WTC11 (cell line): ENCODE results near the gene MYO16. TPM values are rescaled to one million over a fixed set of nuclear protein-coding genes. Genes with fewer than 3 reads are reported as not detected.

Experiments used
- ATAC-seq: fragments of 200-7000 bp; cut with Tn5 transposase; 2 replicates; pipeline ENCODE4 v1.10.0; 2021; ENCODE audit warnings: mild to moderate bottlenecking, moderate library complexity
- CTCF ChIA-PET: fragments of 300-600 bp; sonication (Branson Sonifier 250); formaldehyde crosslinking; loops from one replicate; lab custom pipeline; 2021; ENCODE audit warnings: antibody characterized with exemption; lab: Charles Lee
- POLR2A ChIA-PET: fragments of 350-600 bp; sonication (Branson Sonifier 250); formaldehyde crosslinking; loops from one replicate; lab custom pipeline; 2021; ENCODE audit warnings: antibody characterized with exemption; lab: Charles Lee
- DNase-seq: peaks from one replicate; pipeline ENCODE4 v3.0.0; 2021; ENCODE audit warnings: low spot score
- H3K27ac Mint-ChIP-seq: 2 replicates; pipeline ENCODE4 v1.8.0; 2021; ENCODE audit warnings: mixed read lengths
- H3K27me3 Mint-ChIP-seq: 2 replicates; pipeline ENCODE4 v1.8.0; 2021; ENCODE audit warnings: low read depth, mild to moderate bottlenecking, moderate library complexity, mixed read lengths
- H3K36me3 Mint-ChIP-seq: 2 replicates; pipeline ENCODE4 v1.8.0; 2021; ENCODE audit warnings: mixed read lengths
- H3K4me1 Mint-ChIP-seq: 2 replicates; pipeline ENCODE4 v1.8.0; 2022; ENCODE audit warnings: mixed read lengths
- H3K4me3 Mint-ChIP-seq: 2 replicates; pipeline ENCODE4 v1.8.0; 2021; ENCODE audit warnings: mild to moderate bottlenecking, moderate library complexity, mixed read lengths
- H3K9me3 Mint-ChIP-seq: 2 replicates; pipeline ENCODE4 v1.8.0; 2021; ENCODE audit warnings: mixed read lengths
- AFF4 ChIP-seq: sonication (generic); formaldehyde crosslinking; IDR thresholded peaks from 2 replicates; pipeline ENCODE4 v1.8.1; 2023; ENCODE audit warnings: mild to moderate bottlenecking, missing genetic modification reagents, borderline replicate concordance
- CBFB ChIP-seq: sonication (generic); formaldehyde crosslinking; IDR thresholded peaks from 2 replicates; pipeline ENCODE4 v1.8.1; 2022; ENCODE audit warnings: mild to moderate bottlenecking, low read depth, missing genetic modification reagents
- CREB1 ChIP-seq: sonication (generic); formaldehyde crosslinking; IDR thresholded peaks from 2 replicates; pipeline ENCODE4 v1.8.0; 2023; ENCODE audit warnings: mild to moderate bottlenecking, missing genetic modification reagents
- EMX1 ChIP-seq: fragments of 250-450 bp; sonication (Bioruptor Pico); IDR thresholded peaks from 2 replicates; pipeline ENCODE4 v1.8.0; 2021; ENCODE audit warnings: mild to moderate bottlenecking
- FOXP4 ChIP-seq: sonication (generic); formaldehyde crosslinking; IDR thresholded peaks from 2 replicates; pipeline ENCODE4 v1.8.0; 2022; ENCODE audit warnings: mild to moderate bottlenecking, missing genetic modification reagents
- HMGXB4 ChIP-seq: sonication (generic); formaldehyde crosslinking; IDR thresholded peaks from 2 replicates; pipeline ENCODE4 v1.8.1; 2023; ENCODE audit warnings: mild to moderate bottlenecking, moderate library complexity, missing genetic modification reagents
- IRF2 ChIP-seq: sonication (generic); formaldehyde crosslinking; IDR thresholded peaks from 2 replicates; pipeline ENCODE4 v1.8.0; 2022; ENCODE audit warnings: low read depth, missing genetic modification reagents, borderline replicate concordance
- MLX ChIP-seq: sonication (generic); formaldehyde crosslinking; IDR thresholded peaks from 2 replicates; pipeline ENCODE4 v1.8.1; 2023; ENCODE audit warnings: mild to moderate bottlenecking, missing genetic modification reagents, moderate library complexity
- NR3C1 ChIP-seq: sonication (generic); formaldehyde crosslinking; conservative IDR thresholded peaks from 2 replicates; pipeline ENCODE4 v1.8.1; 2023; ENCODE audit warnings: low read depth, mild to moderate bottlenecking, missing genetic modification reagents
- PRRX2 ChIP-seq: fragments of 250-450 bp; sonication (Bioruptor Pico); IDR thresholded peaks from 2 replicates; pipeline ENCODE4 v1.8.0; 2021; ENCODE audit warnings: mild to moderate bottlenecking
- RORB ChIP-seq: fragments of 250-450 bp; sonication (Bioruptor Pico); IDR thresholded peaks from 2 replicates; pipeline ENCODE4 v1.9.0; 2021; ENCODE audit warnings: mild to moderate bottlenecking
- SMAD4 ChIP-seq: sonication (generic); formaldehyde crosslinking; IDR thresholded peaks from 2 replicates; pipeline ENCODE4 v1.8.0; 2022; ENCODE audit warnings: mild to moderate bottlenecking, missing genetic modification reagents
- TP53 ChIP-seq: sonication (generic); formaldehyde crosslinking; IDR thresholded peaks from 2 replicates; pipeline ENCODE4 v1.8.1; 2023; ENCODE audit warnings: mild to moderate bottlenecking, missing genetic modification reagents
- ZBTB21 ChIP-seq: sonication (generic); formaldehyde crosslinking; IDR thresholded peaks from 2 replicates; pipeline ENCODE4 v1.8.1; 2023; ENCODE audit warnings: mild to moderate bottlenecking, missing genetic modification reagents, borderline replicate concordance
- ZBTB43 ChIP-seq: sonication (generic); formaldehyde crosslinking; IDR thresholded peaks from 2 replicates; pipeline ENCODE4 v1.8.1; 2023; ENCODE audit warnings: mild to moderate bottlenecking, missing genetic modification reagents
- ZNF121 ChIP-seq: sonication (generic); formaldehyde crosslinking; IDR thresholded peaks from 2 replicates; pipeline ENCODE4 v1.8.0; 2023; ENCODE audit warnings: missing genetic modification reagents
- ZNF263 ChIP-seq: sonication (generic); formaldehyde crosslinking; IDR thresholded peaks from 2 replicates; pipeline ENCODE4 v1.8.1; 2022; ENCODE audit warnings: low read depth, mild to moderate bottlenecking, moderate library complexity, missing genetic modification reagents
- ZNF281 ChIP-seq: sonication (generic); formaldehyde crosslinking; IDR thresholded peaks from 2 replicates; pipeline ENCODE4 v1.8.0; 2023; ENCODE audit warnings: mild to moderate bottlenecking, missing genetic modification reagents
- ZNF396 ChIP-seq: fragments of 250-450 bp; sonication (Bioruptor Pico); IDR thresholded peaks from 2 replicates; pipeline ENCODE4 v1.8.0; 2021; ENCODE audit warnings: mild to moderate bottlenecking, moderate library complexity, borderline replicate concordance
- ZNF425 ChIP-seq: fragments of 250-450 bp; sonication (Bioruptor Pico); conservative IDR thresholded peaks from 2 replicates; pipeline ENCODE4 v1.9.0; 2021; ENCODE audit warnings: mild to moderate bottlenecking
- ZNF671 ChIP-seq: fragments of 250-450 bp; sonication (Bioruptor Pico); IDR thresholded peaks from 2 replicates; pipeline ENCODE4 v1.8.0; 2021; ENCODE audit warnings: mild to moderate bottlenecking
- ZSCAN18 ChIP-seq: fragments of 250-450 bp; sonication (Bioruptor Pico); IDR thresholded peaks from 2 replicates; pipeline ENCODE4 v2.1.2; 2022; ENCODE audit warnings: mild to moderate bottlenecking, moderate library complexity
- total RNA-seq: library from RNA; stranded (reverse); gene quantifications from 3 replicates; pipeline ENCODE4 v1.2.3, GENCODE V29; 2021

The MYO16 gene
- total RNA-seq, 1 experiment from 2014 or later, result 0.09 TPM

GRCh38 chr13:109209526-109209925, 580.1 kb downstream of the MYO16 start (continued):
- TF ChIP-seq ZNF425 (CRISPR knock-in tag), result no peak
- no peak for TF ChIP-seq SMAD4 (CRISPR knock-in tag)
- TF ChIP-seq MLX (CRISPR knock-in tag), result no peak
- TF ChIP-seq EMX1, result no peak
- TF ChIP-seq ZNF396 (CRISPR knock-in tag), result no peak
- no peak for TF ChIP-seq ZNF281 (CRISPR knock-in tag)
- TF ChIP-seq CREB1 (CRISPR knock-in tag), result no peak
- no peak for TF ChIP-seq ZBTB21 (CRISPR knock-in tag)
- TF ChIP-seq ZNF263, result no peak

GRCh38 chr13:109211616-109212015, 582.2 kb downstream of the MYO16 start:
- Mint-ChIP-seq H3K4me3 (no peak overlapping the region), H3K36me3 (no peaks in the 10 kb centered on the region), H3K4me1 (peaks cover under 1% of the 10 kb centered on the region), H3K27ac (no peak overlapping the region), H3K9me3 (no peaks in the 10 kb centered on the region), H3K27me3 (no peaks in the 10 kb centered on the region; the same call in 1 of the 2 replicates)
- no peak for DNase-seq
- CTCF ChIA-PET, result no interaction called here
- POLR2A ChIA-PET, result no interaction called here
- no peak for ATAC-seq
- no peak for TF ChIP-seq NR3C1
- no peak for TF ChIP-seq FOXP4 (CRISPR knock-in tag)
- TF ChIP-seq IRF2, result no peak
- no peak for TF ChIP-seq ZNF671
- TF ChIP-seq TP53 (CRISPR knock-in tag), result no peak
- TF ChIP-seq RORB (CRISPR knock-in tag), result no peak
- TF ChIP-seq AFF4, result no peak
- TF ChIP-seq SMAD4 (CRISPR knock-in tag), result no peak
- no peak for TF ChIP-seq CBFB (CRISPR knock-in tag)
- TF ChIP-seq ZSCAN18 (CRISPR knock-in tag), result no peak
- TF ChIP-seq ZNF121 (CRISPR knock-in tag), result no peak
- no peak for TF ChIP-seq ZBTB43 (CRISPR knock-in tag)
- TF ChIP-seq HMGXB4 (CRISPR knock-in tag), result no peak
- TF ChIP-seq PRRX2 (CRISPR knock-in tag), result no peak
